ENCODE data around the gene PNKD.
A peak's percentile ranks its signal among the peaks of the same experiment; 100 is the strongest.

The PNKD gene

GRCh38 chr2:218261423-218262236 is 8.7 kb upstream of the PNKD start:
- no peak for DNase-seq (ENCODE audit: extremely low read depth, insufficient read length)
- H3K4me3 ChIP-seq (replicated peaks; ENCODE audit: low read depth, low read length), result no peak overlapping the region
- TF ChIP-seq CTCF (IDR thresholded peaks at IDR 0.05; ENCODE audit: insufficient read depth, low read length, poor library complexity, severe bottlenecking), result no peak
- no peaks in the 10 kb centered on the region for H3K27me3 ChIP-seq (replicated peaks; ENCODE audit: control insufficient read depth, insufficient read depth, low read length)
- peaks cover 28% of the 10 kb centered on the region for H3K36me3 ChIP-seq (ENCODE audit: control insufficient read depth, insufficient read depth, low read length)

DNA sequence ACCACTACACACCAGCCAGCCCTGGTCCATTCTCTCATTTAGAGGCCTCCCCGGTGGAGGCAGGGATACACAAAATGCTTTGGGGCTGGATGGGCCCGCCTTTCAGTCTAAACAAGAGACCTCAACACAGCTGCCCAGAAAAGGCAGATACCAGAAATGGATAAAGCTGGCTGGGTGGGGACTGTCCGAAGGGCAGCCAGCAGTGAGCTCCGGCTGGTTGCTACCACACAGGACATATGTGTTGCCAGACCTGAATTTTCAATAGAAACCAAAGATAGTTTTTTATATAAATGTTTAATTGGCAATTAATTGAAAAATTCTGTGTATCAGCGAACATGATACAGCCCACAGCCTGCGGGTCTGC is 8.1 kb upstream of the PNKD start:
- Histone ChIP-seq H3K36me3 (ENCODE audit: control insufficient read depth, insufficient read depth, low read length) (peaks cover 31% of the 10 kb centered on the region), H3K4me3 (replicated peaks; ENCODE audit: low read depth, low read length) (no peak overlapping the region), H3K27me3 (replicated peaks; ENCODE audit: control insufficient read depth, insufficient read depth, low read length) (no peaks in the 10 kb centered on the region)
- no peak for DNase-seq (ENCODE audit: extremely low read depth, insufficient read length)
- no peak for TF ChIP-seq CTCF (IDR thresholded peaks at IDR 0.05; ENCODE audit: insufficient read depth, low read length, poor library complexity, severe bottlenecking)

- Histone ChIP-seq H3K36me3 (ENCODE audit: control insufficient read depth, insufficient read depth, low read length) (peaks cover 31% of the 10 kb centered on the region), H3K4me3 (replicated peaks; ENCODE audit: low read depth, low read length) (no peak overlapping the region), H3K27me3 (replicated peaks; ENCODE audit: control insufficient read depth, insufficient read depth, low read length) (no peaks in the 10 kb centered on the region)
- DNase-seq (ENCODE audit: extremely low read depth, insufficient read length), result no peak
- TF ChIP-seq CTCF (IDR thresholded peaks at IDR 0.05; ENCODE audit: insufficient read depth, low read length, poor library complexity, severe bottlenecking), result no peak
These were observed 7.4 kb upstream of the PNKD start for GRCh38 chr2:218262631-218263586.

DNA sequence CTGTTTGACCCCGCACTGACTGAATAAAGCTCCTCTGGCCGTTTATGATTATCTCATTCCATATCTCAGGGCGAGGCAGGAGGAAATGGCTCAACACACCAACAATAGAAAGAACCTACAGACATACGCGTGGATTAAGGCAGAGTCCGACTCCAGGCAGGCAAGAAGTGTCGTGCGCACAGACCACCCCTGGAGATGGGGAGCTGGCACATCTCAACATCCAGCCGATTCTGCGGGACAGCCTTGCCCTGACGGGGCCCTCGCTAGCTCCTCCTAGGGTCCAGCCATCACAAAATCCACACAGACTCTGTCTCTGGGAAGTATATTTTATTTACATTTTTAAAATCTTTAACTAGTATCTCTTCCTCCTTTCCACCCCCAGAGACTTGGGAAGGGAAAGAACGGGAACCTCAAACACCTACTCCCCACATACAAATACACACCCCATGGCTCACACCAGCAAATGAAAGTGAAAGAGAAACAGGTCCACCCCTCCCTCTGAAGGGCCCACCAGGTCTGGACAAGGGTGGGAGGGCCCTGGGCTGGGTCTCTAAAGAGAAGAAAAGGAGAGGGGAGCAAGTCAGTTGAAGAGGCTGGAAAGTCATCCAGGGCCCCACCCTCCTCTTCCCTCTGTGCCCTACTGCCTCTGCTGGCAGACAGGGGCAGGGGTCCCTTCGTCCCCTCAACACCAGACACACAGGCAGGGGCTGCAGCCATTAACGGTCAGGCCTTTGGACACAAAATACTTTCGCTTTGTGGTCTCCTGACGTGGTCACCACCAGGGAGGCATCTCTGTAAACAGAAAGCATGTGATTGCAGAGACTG is 6.3 kb upstream of the PNKD start:
- Histone ChIP-seq H3K4me3 (replicated peaks; ENCODE audit: low read depth, low read length) (no peak overlapping the region), H3K27me3 (replicated peaks; ENCODE audit: control insufficient read depth, insufficient read depth, low read length) (no peaks in the 10 kb centered on the region), H3K36me3 (ENCODE audit: control insufficient read depth, insufficient read depth, low read length) (peaks cover 31% of the 10 kb centered on the region)
- TF ChIP-seq CTCF (IDR thresholded peaks at IDR 0.05; ENCODE audit: insufficient read depth, low read length, poor library complexity, severe bottlenecking), result peak; percentile 7
- DNase-seq (ENCODE audit: extremely low read depth, insufficient read length), result no peak

- H3K4me3 ChIP-seq (replicated peaks; ENCODE audit: low read depth, low read length), result no peak overlapping the region
- no peaks in the 10 kb centered on the region for H3K27me3 ChIP-seq (replicated peaks; ENCODE audit: control insufficient read depth, insufficient read depth, low read length)
- no peak for TF ChIP-seq CTCF (IDR thresholded peaks at IDR 0.05; ENCODE audit: insufficient read depth, low read length, poor library complexity, severe bottlenecking)
- DNase-seq (ENCODE audit: extremely low read depth, insufficient read length), result no peak
- H3K36me3 ChIP-seq (ENCODE audit: control insufficient read depth, insufficient read depth, low read length), result peaks cover 31% of the 10 kb centered on the region
These were observed 5.4 kb upstream of the PNKD start for GRCh38 chr2:218264773-218265561.

Measured in GM06990 (cell line).